Cardiac fibroblast (primary cell): ENCODE results near the gene KIFC3.
"Not testable (repeated sequence)": the region's sequence is repeated elsewhere in the genome, so short reads cannot be mapped to it uniquely, and the experiment has no call there.

ENCODE experiments used
- DNase-seq, 2 donors: peaks; one replicate each; pipeline versions ENCODE4 v3.0.0 to v3.0.0-alpha.2; 2010; ENCODE audit warnings: low read depth in 2 of 2
- H3K4me3 ChIP-seq, 2 donors: replicated peaks in 1 of 2; 1 replicate in 1 of 2; 2 replicates in 1 of 2; pipeline ENCODE4 v1.5.1; 2011; ENCODE audit warnings: low read depth in 2 of 2, low read length in 2 of 2, mild to moderate bottlenecking in 2 of 2, moderate library complexity in 1 of 2
- TF ChIP-seq, protein P1 (sequence below): IDR thresholded peaks from one replicate; pipeline ENCODE4 v1.5.1; 2011; ENCODE audit warnings: low read depth, mild to moderate bottlenecking, low read length, inconsistent platforms

KIFC3 gene

DNA sequence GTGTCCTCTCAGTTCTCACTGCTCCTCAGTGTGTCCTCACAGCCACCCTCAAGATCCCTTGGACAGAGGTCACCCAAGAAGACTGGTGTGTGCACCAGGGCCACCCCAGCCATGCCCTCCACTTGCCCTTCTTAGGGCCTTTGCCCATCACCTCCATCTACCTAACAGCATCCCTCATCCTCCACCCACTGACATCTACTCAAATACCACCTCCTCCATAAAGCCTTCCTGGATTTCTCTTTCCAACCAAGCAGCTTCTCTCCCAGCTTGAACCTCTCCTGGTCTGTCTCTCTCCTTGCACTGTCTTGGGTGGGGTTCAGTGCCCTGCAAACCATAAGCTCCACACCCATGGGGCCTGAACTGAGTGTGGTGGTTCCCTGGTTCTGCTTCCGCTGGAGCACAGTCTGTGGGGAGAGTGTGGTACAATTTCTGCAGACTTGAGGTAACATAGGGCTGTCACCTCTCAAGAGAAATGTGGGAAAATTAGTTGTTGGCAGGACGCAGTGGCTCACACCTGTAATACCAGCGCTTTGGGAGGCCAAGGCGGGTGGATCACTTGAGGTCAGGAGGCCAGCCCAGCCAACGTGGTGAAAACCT, 52.3 kb downstream of the KIFC3 start:
- TF ChIP-seq, protein P1, sequence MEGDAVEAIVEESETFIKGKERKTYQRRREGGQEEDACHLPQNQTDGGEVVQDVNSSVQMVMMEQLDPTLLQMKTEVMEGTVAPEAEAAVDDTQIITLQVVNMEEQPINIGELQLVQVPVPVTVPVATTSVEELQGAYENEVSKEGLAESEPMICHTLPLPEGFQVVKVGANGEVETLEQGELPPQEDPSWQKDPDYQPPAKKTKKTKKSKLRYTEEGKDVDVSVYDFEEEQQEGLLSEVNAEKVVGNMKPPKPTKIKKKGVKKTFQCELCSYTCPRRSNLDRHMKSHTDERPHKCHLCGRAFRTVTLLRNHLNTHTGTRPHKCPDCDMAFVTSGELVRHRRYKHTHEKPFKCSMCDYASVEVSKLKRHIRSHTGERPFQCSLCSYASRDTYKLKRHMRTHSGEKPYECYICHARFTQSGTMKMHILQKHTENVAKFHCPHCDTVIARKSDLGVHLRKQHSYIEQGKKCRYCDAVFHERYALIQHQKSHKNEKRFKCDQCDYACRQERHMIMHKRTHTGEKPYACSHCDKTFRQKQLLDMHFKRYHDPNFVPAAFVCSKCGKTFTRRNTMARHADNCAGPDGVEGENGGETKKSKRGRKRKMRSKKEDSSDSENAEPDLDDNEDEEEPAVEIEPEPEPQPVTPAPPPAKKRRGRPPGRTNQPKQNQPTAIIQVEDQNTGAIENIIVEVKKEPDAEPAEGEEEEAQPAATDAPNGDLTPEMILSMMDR, result no peak
- DNase-seq, result no peak
- no peak overlapping the region for H3K4me3 ChIP-seq

DNA sequence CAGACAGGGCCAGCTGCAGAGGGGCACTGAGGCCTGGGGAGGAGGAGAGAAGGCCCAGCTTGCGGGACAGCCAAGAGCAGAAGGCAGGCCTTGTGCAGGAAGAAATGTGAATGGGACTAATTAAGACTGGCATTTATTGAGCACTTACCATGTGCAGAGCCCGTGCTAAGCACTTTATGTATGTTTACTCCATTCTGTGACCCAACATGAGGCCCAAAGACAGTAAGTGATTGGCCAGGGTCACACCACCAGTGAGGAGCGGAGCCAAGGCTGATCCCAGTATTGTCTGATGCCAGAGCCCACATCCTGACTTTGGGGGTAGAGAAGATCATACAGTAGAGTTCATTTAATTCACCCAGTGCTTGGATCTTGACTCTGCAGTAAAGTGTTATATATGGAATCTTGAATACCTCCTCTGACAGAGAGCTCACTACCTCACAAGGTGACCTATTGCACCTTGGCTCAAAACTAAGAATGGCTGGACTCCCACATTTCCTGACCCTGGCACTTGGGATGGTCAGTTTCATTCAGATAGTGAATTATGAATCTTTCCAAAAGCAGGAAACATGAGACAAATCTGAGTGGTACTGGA, 53.1 kb downstream of the KIFC3 start:
- TF ChIP-seq, protein P1, result no peak
- no peak overlapping the region for H3K4me3 ChIP-seq
- DNase-seq, result no peak

GRCh38 chr16:57748596-57748995, 53.7 kb downstream of the KIFC3 start:
- no peak overlapping the region for H3K4me3 ChIP-seq
- DNase-seq, result no peak
- TF ChIP-seq, protein P1, result no peak

DNA sequence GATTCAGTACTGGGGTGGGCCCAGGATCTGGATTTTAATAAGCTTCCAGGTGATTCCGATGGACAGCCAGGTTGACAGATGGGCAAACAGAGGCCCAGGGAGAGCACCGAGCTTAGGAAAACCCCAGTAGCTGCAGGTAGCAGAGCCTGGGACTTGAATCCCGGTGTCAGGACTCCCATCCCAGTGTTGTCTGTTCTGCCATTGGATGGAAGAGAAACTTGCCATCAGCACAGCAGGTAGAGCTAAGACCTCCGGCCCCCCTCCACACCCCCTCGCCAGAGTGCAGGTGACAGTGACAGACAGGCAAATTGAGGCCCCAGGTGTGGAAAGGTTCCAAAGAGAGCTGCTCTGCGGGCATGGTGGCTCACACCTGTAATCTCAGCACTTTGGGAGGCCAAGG, 54.3 kb downstream of the KIFC3 start:
- H3K4me3 ChIP-seq, result no peak overlapping the region
- no peak for DNase-seq
- TF ChIP-seq, protein P1, result no peak

- no peak overlapping the region for H3K4me3 ChIP-seq
- TF ChIP-seq, protein P1, result no peak
- no peak for DNase-seq
Observed at GRCh38 chr16:57747496-57747895, 54.8 kb downstream of the KIFC3 start.

GRCh38 chr16:57747091-57747490, 55.2 kb downstream of the KIFC3 start:
- TF ChIP-seq, protein P1, result no peak
- no peak overlapping the region for H3K4me3 ChIP-seq
- DNase-seq, result no peak

GRCh38 chr16:57746316-57746715, 56.0 kb downstream of the KIFC3 start:
- not testable (repeated sequence) for DNase-seq, H3K4me3 ChIP-seq
